GM19438 (cell line): Measurements from ENCODE around the gene MYO5C.
A peak's percentile ranks its signal among the peaks of the same experiment; 100 is the strongest.
"Not testable (repeated sequence)": the region's sequence is repeated elsewhere in the genome, so short reads cannot be mapped to it uniquely, and the experiment has no call there.

Source experiments
- ATAC-seq: cut with Tn5 transposase; IDR thresholded peaks from one replicate; pipeline ENCODE4 v1.9.1; 2021; ENCODE audit warnings: low read depth; ENCODE audit not compliant: unreplicated experiment

The MYO5C gene

GRCh38 chr15:52307847-52308246, 12.2 kb upstream of the MYO5C start:
- no peak for ATAC-seq

GRCh38 chr15:52306270-52306669, 10.7 kb upstream of the MYO5C start:
- no peak for ATAC-seq

DNA sequence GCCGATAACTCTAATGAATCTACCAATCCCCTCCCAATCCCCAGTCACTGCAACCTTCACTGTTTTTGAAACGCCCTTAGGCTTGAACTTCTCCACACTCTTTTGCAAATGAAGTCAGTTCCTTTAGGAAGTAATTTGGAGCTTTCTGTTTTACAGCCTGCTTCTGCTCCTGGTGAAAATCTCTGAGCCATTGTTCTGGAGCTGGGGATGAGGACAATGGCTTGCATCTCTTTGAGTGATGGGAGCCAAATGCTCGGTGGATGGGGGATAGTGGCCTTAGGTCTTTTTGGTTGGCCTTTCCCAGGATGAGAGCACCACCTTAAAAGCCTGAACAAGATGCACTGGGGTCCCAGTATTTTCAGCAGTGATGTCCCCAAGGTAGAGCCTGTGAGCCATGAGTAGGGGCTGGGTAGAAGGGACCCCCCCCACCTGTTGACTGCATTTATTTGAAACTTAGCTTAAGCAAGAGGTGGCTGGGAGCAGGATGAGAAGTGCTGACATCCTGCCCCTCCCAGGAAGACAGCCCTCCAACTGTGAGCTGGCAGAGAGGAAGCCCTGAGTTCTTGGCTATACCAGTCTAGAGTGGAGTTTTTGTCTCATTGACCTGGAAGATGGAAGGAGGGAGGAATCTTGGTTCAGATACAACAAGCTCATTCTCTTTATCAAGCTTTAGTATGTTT, 7.6 kb upstream of the MYO5C start:
- ATAC-seq = no peak

- no peak for ATAC-seq
Measured at GRCh38 chr15:52301265-52301847, 5.8 kb upstream of the MYO5C start.

GRCh38 chr15:52294881-52295420, 653 bp downstream of the MYO5C start:
- no peak for ATAC-seq

GRCh38 chr15:52292780-52293392, 2.7 kb downstream of the MYO5C start:
- no peak for ATAC-seq

DNA sequence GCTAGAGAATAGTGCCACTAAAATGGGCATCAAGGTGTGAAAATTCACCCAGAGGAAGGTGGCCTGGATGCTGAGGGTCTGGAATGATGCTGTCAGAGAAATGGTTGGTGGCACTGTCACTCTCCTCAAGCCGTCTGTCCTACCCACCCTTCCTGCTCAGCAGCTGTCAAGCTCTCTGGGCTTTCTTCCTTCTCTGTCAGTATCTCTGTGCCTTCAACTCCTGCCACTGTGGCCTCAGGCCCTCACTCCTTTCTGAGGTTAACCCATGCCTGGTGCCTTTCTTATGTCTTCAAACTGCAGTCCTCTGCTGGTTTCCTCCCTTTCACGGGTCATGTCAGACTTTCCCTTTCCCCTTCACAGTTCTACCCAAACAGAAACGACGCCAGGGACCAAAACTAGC, 4.4 kb downstream of the MYO5C start:
- peak; percentile 63 for ATAC-seq

- no peak for ATAC-seq
Measured at GRCh38 chr15:52290800-52291199, 4.8 kb downstream of the MYO5C start.

- ATAC-seq = no peak
Measured at GRCh38 chr15:52290329-52290728, 5.3 kb downstream of the MYO5C start.

DNA sequence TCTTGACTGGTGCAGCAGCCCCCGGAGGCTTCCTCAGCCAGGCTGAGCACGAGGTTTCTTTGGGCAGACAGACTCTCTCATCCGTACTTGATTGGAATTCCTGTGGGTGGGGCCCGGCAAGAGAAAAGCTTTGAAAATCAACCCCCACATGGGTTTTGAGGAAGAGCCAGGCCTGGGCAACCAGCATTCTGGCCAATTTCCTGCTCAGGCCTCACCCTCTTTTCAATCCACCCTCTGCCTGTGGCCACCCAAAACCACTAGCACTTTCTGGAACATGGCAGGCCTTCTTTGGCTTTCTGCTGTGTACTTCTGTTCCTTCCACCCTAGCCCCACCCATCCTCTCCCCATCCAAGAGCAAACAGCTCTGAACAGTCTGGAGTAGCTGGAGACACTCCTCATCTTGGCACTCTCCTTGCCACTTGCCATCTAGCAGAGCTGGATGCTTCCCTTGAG, 5.9 kb downstream of the MYO5C start:
- ATAC-seq = no peak

- no peak for ATAC-seq
Measured at GRCh38 chr15:52288986-52289385, 6.6 kb downstream of the MYO5C start.

DNA sequence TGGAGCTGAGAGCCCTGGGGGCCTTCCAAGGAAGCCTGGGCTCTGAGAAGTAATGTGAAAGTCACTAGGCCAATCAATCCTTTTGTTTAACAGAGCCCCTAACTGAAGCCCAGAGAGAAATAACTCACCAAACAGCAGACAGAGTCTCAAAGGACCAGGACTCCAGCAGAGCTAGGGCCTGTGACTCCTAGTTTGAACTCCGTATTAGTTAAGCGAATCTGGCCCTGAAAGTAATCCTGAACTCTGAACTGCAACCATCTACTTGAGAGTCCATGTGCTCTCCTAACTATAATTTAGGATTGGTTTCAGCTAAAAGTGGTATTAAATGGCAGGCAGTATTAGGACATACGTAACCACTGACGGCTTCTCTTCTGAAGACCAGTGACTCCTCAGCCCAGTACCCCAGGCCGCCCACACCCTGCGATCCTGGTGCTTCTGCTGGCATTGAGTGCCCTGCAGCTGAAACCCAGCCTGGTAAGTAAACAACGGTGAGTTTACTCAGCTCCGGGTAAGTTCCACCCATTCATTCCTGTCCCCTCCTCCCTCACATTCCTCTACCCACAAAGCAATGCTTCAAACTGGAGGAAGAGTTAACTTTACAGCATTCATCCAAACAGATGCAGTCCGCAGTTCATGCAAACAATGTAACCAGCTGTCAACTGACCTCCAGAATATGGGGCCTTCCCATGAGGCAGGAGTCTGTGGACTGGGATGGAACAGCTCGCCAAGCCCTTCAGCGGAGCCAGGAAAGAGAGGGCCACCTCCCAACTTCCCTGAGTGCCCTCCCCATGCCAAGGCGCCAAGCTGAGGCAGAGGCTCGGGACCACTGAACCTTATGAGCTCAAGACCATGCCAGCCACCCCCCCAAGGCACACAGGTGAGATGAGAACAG, 7.3 kb downstream of the MYO5C start:
- no peak for ATAC-seq

DNA sequence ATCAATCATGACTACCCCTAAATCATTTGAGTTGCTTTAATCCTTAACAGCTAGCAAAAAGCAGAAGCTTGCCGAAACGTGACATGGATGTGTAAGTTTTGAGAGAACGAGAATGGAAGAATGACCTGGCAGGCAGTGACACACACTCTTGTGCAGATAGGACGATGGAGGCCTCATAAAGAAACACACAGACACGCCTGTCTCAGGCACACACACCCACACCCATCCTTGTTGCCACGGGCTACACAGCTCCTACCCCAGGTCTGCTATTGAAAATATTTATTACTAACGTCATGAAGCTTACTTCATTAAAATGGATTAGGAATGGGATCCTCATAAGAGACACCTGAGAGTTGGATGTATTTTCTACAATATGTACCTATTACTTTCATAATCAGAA, 8.5 kb downstream of the MYO5C start:
- no peak for ATAC-seq

- ATAC-seq = not testable (repeated sequence)
Measured at GRCh38 chr15:52285941-52286340, 9.7 kb downstream of the MYO5C start.

- ATAC-seq = no peak
Measured at GRCh38 chr15:52284164-52284563, 11.4 kb downstream of the MYO5C start.

DNA sequence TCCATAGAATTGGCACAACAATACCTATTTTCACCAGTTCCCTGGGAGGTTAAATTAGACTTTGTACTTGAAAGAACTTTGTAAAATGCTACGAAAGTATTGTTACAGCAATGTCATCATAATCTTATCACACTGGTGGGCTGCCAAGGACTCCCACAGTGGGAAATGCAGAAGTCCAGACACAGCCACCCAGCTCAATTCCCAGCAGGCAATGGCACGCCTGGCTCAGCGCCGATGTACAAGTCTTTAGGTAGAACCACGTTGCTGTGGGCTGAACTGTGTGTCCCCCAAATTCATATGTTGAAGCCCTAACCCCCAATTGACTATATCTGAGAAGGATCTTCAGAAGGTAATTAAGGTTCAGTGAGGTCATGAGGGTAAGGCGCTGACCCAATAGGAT, 12.3 kb downstream of the MYO5C start:
- no peak for ATAC-seq

DNA sequence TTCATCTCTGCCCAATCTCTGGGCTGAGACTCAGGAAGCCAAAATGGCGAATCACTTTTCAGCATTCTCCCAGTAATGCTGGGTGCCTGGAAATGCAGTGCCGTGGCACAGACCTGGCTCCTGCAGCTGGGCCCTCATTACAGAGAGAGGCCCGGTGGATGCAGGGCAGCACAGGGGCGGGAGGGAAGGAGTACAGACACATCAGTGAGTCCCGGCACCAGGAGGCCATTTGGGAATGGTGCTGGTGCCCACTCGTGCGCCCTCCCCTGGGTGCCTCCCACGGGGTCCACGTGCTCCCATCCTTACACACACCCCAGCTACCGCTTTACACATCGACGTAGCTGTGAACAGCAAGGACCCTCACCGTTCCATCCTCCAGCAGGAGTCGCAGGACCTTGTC, 13.2 kb downstream of the MYO5C start:
- ATAC-seq = no peak

- no peak for ATAC-seq
Measured at GRCh38 chr15:52281085-52282035, 14.2 kb downstream of the MYO5C start.

- ATAC-seq = no peak
Measured at GRCh38 chr15:52280326-52281084, 15.1 kb downstream of the MYO5C start.
